ENCODE data around the gene TMEM254. TPM values are rescaled to one million over a fixed set of nuclear protein-coding genes. Genes with fewer than 3 reads are reported as not detected.

The TMEM254 gene
- total and polyA plus RNA-seq, 2 of the 4 experiments (the other 2 are of a cell fraction): 4.7 to 10.7 TPM

GRCh38 chr10:80137031-80137862, 58.8 kb downstream of the TMEM254 start:
- Histone ChIP-seq H3K4me1 (ENCODE audit: control insufficient read depth, insufficient read depth, low read length) (peaks cover 21% of the 10 kb centered on the region), H3K27me3 (ENCODE audit: control insufficient read depth, insufficient read depth, low read length) (no peaks in the 10 kb centered on the region), H2AK5ac (ENCODE audit: low read depth, low read length) (peak overlapping the region; percentile 73; the same call in 1 of the 2 replicates), H4K91ac (ENCODE audit: insufficient read depth, low read depth, low read length) (peak overlapping the region; percentile 57), H4K5ac (ENCODE audit: low read depth, low read length) (no peak overlapping the region; the same call in 1 of the 2 replicates), H3K14ac (replicated peaks; ENCODE audit: low read depth, low read length) (peak overlapping the region; percentile 55; the same call in 1 of the 2 replicates), H4K20me1 (ENCODE audit: insufficient read depth, low read length) (no peaks in the 10 kb centered on the region), H3K4me3 (ENCODE audit: insufficient read depth, low read depth, low read length) (no peak overlapping the region), H3K56ac (ENCODE audit: extremely low read depth, insufficient read depth, low read length) (no peak overlapping the region), H3K9ac (ENCODE audit: low read depth, low read length) (no peak overlapping the region; the same call in 1 of the 2 replicates), H3K18ac (ENCODE audit: low read depth, low read length) (no peak overlapping the region; the same call in 1 of the 2 replicates), H3K4ac (ENCODE audit: low read depth, low read length) (peak overlapping the region; percentile 76), H2AFZ (replicated peaks; ENCODE audit: low read length, poor library complexity) (peak overlapping the region; percentile 41), H3K27ac (ENCODE audit: insufficient read depth, low read length) (peak overlapping the region; percentile 48; the same call in 1 of the 2 replicates), H2BK5ac (ENCODE audit: low read depth, low read length, poor library complexity, severe bottlenecking) (no peak overlapping the region), H2BK15ac (ENCODE audit: low read depth, low read length) (peak overlapping the region; percentile 3; the same call in 1 of the 3 replicates), H3K4me2 (ENCODE audit: low read depth, low read length) (no peak overlapping the region; the same call in 1 of the 2 replicates), H3K36me3 (ENCODE audit: control insufficient read depth, insufficient read depth, low read length) (no peaks in the 10 kb centered on the region), H4K8ac (ENCODE audit: low read depth in 2 of 2, low read length in 2 of 2) (peak overlapping the region in 1 of 2 experiments; percentile 28; a peak in 1 of 4 replicates), H3K23ac (ENCODE audit: low read depth, low read length) (peak overlapping the region; percentile 5; the same call in 1 of the 2 replicates), H3K9me3 (ENCODE audit: control insufficient read depth, insufficient read depth, low read length) (no peaks in the 10 kb centered on the region), H3K9me1 (ENCODE audit: insufficient read depth, low read length) (peaks cover 8% of the 10 kb centered on the region; the same call in 1 of the 2 replicates), H2AK9ac (replicated peaks; ENCODE audit: low read depth, low read length, poor library complexity) (peak overlapping the region; percentile 73), H2BK20ac (ENCODE audit: low read depth, low read length) (peak overlapping the region; percentile 31; the same call in 1 of the 2 replicates), H3K79me1 (ENCODE audit: low read depth in 1 of 2, low read length in 2 of 2) (peaks cover 0 to 14% of the 10 kb centered on the region in 2 experiments; a peak in 1 of 4 replicates), H2BK120ac (ENCODE audit: low read depth, low read length) (peak overlapping the region; percentile 30)
- dilution Hi-C loops (cut with HindIII; ENCODE audit: low sequenced_read_pairs, unreplicated experiment): no loop called here
- in situ Hi-C loops (cut with MboI; ENCODE audit: low sequenced_read_pairs): no loop called here
- POLR2A ChIA-PET (ENCODE audit: unreplicated experiment): no interaction called here
- intact Hi-C loops (cut with micrococcal nuclease): loop anchor here (2.0 to 10.0 kb wide), 2 partner anchors 58 to 592 kb away; partner anchors contain the start of gene TMEM254
- 80% methylated on average over 4 of the region's 14 CpGs; no CpG with 5 or more reads in 1 of the 2 experiments for WGBS, 2 experiments (ENCODE audit: extremely low coverage in 2 of 2, insufficient read length in 1 of 2)
- ATAC-seq (ENCODE audit: low read depth) (no peak), DNase-seq (peak; percentile 67)
- no TSS peak for BruUV-seq (replicated peaks)
- CTCF ChIA-PET: no interaction called here
- TF ChIP-seq MAFK (IDR thresholded peaks at IDR 0.05; ENCODE audit: low read depth, low read length) (no peak), NFE2L2 (IDR thresholded peaks at IDR 0.05; ENCODE audit: low read depth, low read length) (no peak), FOS (IDR thresholded peaks at IDR 0.05; ENCODE audit: low read depth, low read length) (no peak), POLR2A (IDR thresholded peaks at IDR 0.05; ENCODE audit: low read depth, low read length) (no peak), CTCF (conservative IDR thresholded peaks at IDR 0.05; ENCODE audit: low read depth, low read length) (no peak), BHLHE40 (IDR thresholded peaks at IDR 0.05; ENCODE audit: low read depth, low read length) (no peak), RFX5 (IDR thresholded peaks at IDR 0.05; ENCODE audit: low read depth, low read length) (no peak), ELK1 (IDR thresholded peaks at IDR 0.05; ENCODE audit: borderline replicate concordance, low read depth, low read length) (no peak), RAD21 (IDR thresholded peaks at IDR 0.05; ENCODE audit: low read length) (no peak), SMC3 (IDR thresholded peaks at IDR 0.05; ENCODE audit: low read depth, low read length) (no peak), MXI1 (IDR thresholded peaks at IDR 0.05; ENCODE audit: borderline replicate concordance, low read depth, low read length) (no peak), RCOR1 (IDR thresholded peaks at IDR 0.05; ENCODE audit: insufficient replicate concordance, low read length) (no peak), MAZ (IDR thresholded peaks at IDR 0.05; ENCODE audit: borderline replicate concordance, low read depth, low read length) (no peak)
